ES-I3 (cell line): ENCODE results near the gene DAZL.

Source experiments
- H3K36me3 ChIP-seq: 2 replicates; pipeline ENCODE4 v1.6.1; 2013; ENCODE audit warnings: mild to moderate bottlenecking, low read length, control low read depth, moderate library complexity; ENCODE audit not compliant: insufficient read depth
- H3K4me1 ChIP-seq: 2 replicates; pipeline ENCODE4 v1.6.1; 2013; ENCODE audit warnings: mild to moderate bottlenecking, control low read depth, low read length; ENCODE audit not compliant: insufficient read depth
- H3K9ac ChIP-seq: 2 replicates; pipeline ENCODE4 v1.6.1; 2013; ENCODE audit warnings: low read depth, mild to moderate bottlenecking, low read length, moderate library complexity
- H3K9me3 ChIP-seq: 2 replicates; pipeline ENCODE4 v1.6.1; 2013; ENCODE audit warnings: mild to moderate bottlenecking, low read length, moderate library complexity; ENCODE audit not compliant: control insufficient read depth, insufficient read depth

Gene DAZL

GRCh38 chr3:16606398-16606797 lies 1.2 kb upstream of the DAZL start:
- Histone ChIP-seq H3K9ac (no peak overlapping the region), H3K36me3 (no peaks in the 10 kb centered on the region), H3K9me3 (no peaks in the 10 kb centered on the region), H3K4me1 (peaks cover 7% of the 10 kb centered on the region)

- H3K9ac ChIP-seq: no peak overlapping the region
- no peaks in the 10 kb centered on the region for H3K36me3 ChIP-seq
- peaks cover 7% of the 10 kb centered on the region for H3K4me1 ChIP-seq
- H3K9me3 ChIP-seq: no peaks in the 10 kb centered on the region
Observed at GRCh38 chr3:16605966-16606365, 743 bp upstream of the DAZL start.

GRCh38 chr3:16604433-16604832 lies 790 bp downstream of the DAZL start:
- H3K4me1 ChIP-seq: peaks cover 7% of the 10 kb centered on the region
- H3K9ac ChIP-seq: no peak overlapping the region
- H3K9me3 ChIP-seq: no peaks in the 10 kb centered on the region
- H3K36me3 ChIP-seq: no peaks in the 10 kb centered on the region

- Histone ChIP-seq H3K36me3 (no peaks in the 10 kb centered on the region), H3K4me1 (no peaks in the 10 kb centered on the region; the same call in 1 of the 2 replicates), H3K9me3 (no peaks in the 10 kb centered on the region), H3K9ac (no peak overlapping the region)
Observed at GRCh38 chr3:16601537-16602005, 3.7 kb downstream of the DAZL start.

- no peaks in the 10 kb centered on the region for H3K4me1 ChIP-seq
- H3K9me3 ChIP-seq: no peaks in the 10 kb centered on the region
- H3K36me3 ChIP-seq: no peaks in the 10 kb centered on the region
- no peak overlapping the region for H3K9ac ChIP-seq
Observed at GRCh38 chr3:16600780-16601536, 4.3 kb downstream of the DAZL start.

GRCh38 chr3:16599694-16600093 lies 5.5 kb downstream of the DAZL start:
- Histone ChIP-seq H3K9me3 (no peaks in the 10 kb centered on the region), H3K9ac (no peak overlapping the region)

GRCh38 chr3:16596352-16597032 lies 8.7 kb downstream of the DAZL start:
- Histone ChIP-seq H3K36me3 (no peaks in the 10 kb centered on the region), H3K9me3 (no peaks in the 10 kb centered on the region), H3K9ac (no peak overlapping the region), H3K4me1 (no peaks in the 10 kb centered on the region)

More at GRCh38 chr3:16599694-16600093, 5.5 kb downstream of the DAZL start:
- Histone ChIP-seq H3K4me1 (no peaks in the 10 kb centered on the region), H3K36me3 (no peaks in the 10 kb centered on the region)

- Histone ChIP-seq H3K36me3 (no peaks in the 10 kb centered on the region), H3K9ac (no peak overlapping the region), H3K4me1 (no peaks in the 10 kb centered on the region), H3K9me3 (no peaks in the 10 kb centered on the region)
Observed at GRCh38 chr3:16595778-16596177, 9.4 kb downstream of the DAZL start.

GRCh38 chr3:16589867-16590624 lies 15.2 kb downstream of the DAZL start:
- Histone ChIP-seq H3K9ac (no peak overlapping the region), H3K9me3 (no peaks in the 10 kb centered on the region), H3K36me3 (no peaks in the 10 kb centered on the region)

GRCh38 chr3:16589120-16589519 lies 16.1 kb downstream of the DAZL start:
- Histone ChIP-seq H3K9ac (no peak overlapping the region), H3K36me3 (no peaks in the 10 kb centered on the region), H3K4me1 (no peaks in the 10 kb centered on the region), H3K9me3 (no peaks in the 10 kb centered on the region)

More at GRCh38 chr3:16589867-16590624, 15.2 kb downstream of the DAZL start:
- H3K4me1 ChIP-seq: no peaks in the 10 kb centered on the region

GRCh38 chr3:16587681-16588060 lies 17.6 kb downstream of the DAZL start:
- Histone ChIP-seq H3K9me3 (no peaks in the 10 kb centered on the region), H3K36me3 (no peaks in the 10 kb centered on the region), H3K4me1 (no peaks in the 10 kb centered on the region), H3K9ac (no peak overlapping the region)

- Histone ChIP-seq H3K9ac (no peak overlapping the region), H3K4me1 (no peaks in the 10 kb centered on the region), H3K36me3 (no peaks in the 10 kb centered on the region), H3K9me3 (no peaks in the 10 kb centered on the region)
Observed at GRCh38 chr3:16587047-16587680, 18.1 kb downstream of the DAZL start.

GRCh38 chr3:16584880-16585279 lies 20.3 kb downstream of the DAZL start:
- H3K36me3 ChIP-seq: no peaks in the 10 kb centered on the region
- no peak overlapping the region for H3K9ac ChIP-seq
- H3K9me3 ChIP-seq: no peaks in the 10 kb centered on the region
- no peaks in the 10 kb centered on the region for H3K4me1 ChIP-seq

- H3K9ac ChIP-seq: no peak overlapping the region
- no peaks in the 10 kb centered on the region for H3K4me1 ChIP-seq
- no peaks in the 10 kb centered on the region for H3K9me3 ChIP-seq
- H3K36me3 ChIP-seq: no peaks in the 10 kb centered on the region
Observed at GRCh38 chr3:16583551-16583950, 21.7 kb downstream of the DAZL start.
